HEK293 (cell line): ENCODE results near the gene SLC35E4.

Experiments used
- HIC1 ChIP-seq: fragments of 450-650 bp; formaldehyde crosslinking; IDR thresholded peaks from 2 replicates; pipeline ENCODE4 v1.5.1; 2016; ENCODE audit warnings: missing biosample characterization, missing genetic modification characterization
- HOXA7 ChIP-seq: sonication (generic); formaldehyde crosslinking; IDR thresholded peaks from 2 replicates; pipeline ENCODE4 v1.8.1; 2022; ENCODE audit warnings: missing genetic modification reagents, borderline replicate concordance
- KLF16 ChIP-seq: fragments of 450-650 bp; formaldehyde crosslinking; IDR thresholded peaks from 2 replicates; pipeline ENCODE4 v1.5.1; 2017; ENCODE audit warnings: missing biosample characterization, missing genetic modification characterization
- PRDM4 ChIP-seq: fragments of 450-650 bp; formaldehyde crosslinking; IDR thresholded peaks from 2 replicates; pipeline ENCODE4 v1.5.1; 2017; ENCODE audit warnings: missing biosample characterization, missing genetic modification characterization
- SCRT1 ChIP-seq: fragments of 450-650 bp; formaldehyde crosslinking; IDR thresholded peaks from 2 replicates; pipeline ENCODE4 v1.5.1; 2016; ENCODE audit warnings: missing biosample characterization, missing genetic modification characterization, borderline replicate concordance
- YY2 ChIP-seq: fragments of 450-650 bp; formaldehyde crosslinking; IDR thresholded peaks from 2 replicates; pipeline ENCODE4 v1.5.1; 2016; ENCODE audit warnings: missing biosample characterization, missing genetic modification characterization
- ZBTB21 ChIP-seq: fragments of 450-650 bp; formaldehyde crosslinking; IDR thresholded peaks from 2 replicates; pipeline ENCODE4 v1.5.1; 2017; ENCODE audit warnings: missing biosample characterization, missing genetic modification characterization
- ZBTB48 ChIP-seq: fragments of 450-650 bp; formaldehyde crosslinking; IDR thresholded peaks from 2 replicates; pipeline ENCODE4 v1.5.1; 2016; ENCODE audit warnings: missing biosample characterization, missing genetic modification characterization
- ZFP3 ChIP-seq: fragments of 450-650 bp; formaldehyde crosslinking; IDR thresholded peaks from 2 replicates; pipeline ENCODE4 v1.5.1; 2016; ENCODE audit warnings: low read depth, missing biosample characterization, missing genetic modification characterization
- ZNF140 ChIP-seq: fragments of 450-650 bp; formaldehyde crosslinking; IDR thresholded peaks from 2 replicates; pipeline ENCODE4 v1.5.1; 2016; ENCODE audit warnings: missing biosample characterization, missing genetic modification characterization
- ZNF169 ChIP-seq: fragments of 450-650 bp; formaldehyde crosslinking; IDR thresholded peaks from 2 replicates; pipeline ENCODE4 v1.5.1; 2016; ENCODE audit warnings: missing biosample characterization, missing genetic modification characterization
- ZNF24 ChIP-seq: fragments of 450-650 bp; formaldehyde crosslinking; IDR thresholded peaks from 2 replicates; pipeline ENCODE4 v1.5.1; 2016; ENCODE audit warnings: missing biosample characterization, missing genetic modification characterization
- ZNF248 ChIP-seq: fragments of 450-650 bp; formaldehyde crosslinking; IDR thresholded peaks from 2 replicates; pipeline ENCODE4 v1.5.1; 2017; ENCODE audit warnings: missing biosample characterization, missing genetic modification characterization
- ZNF302 ChIP-seq: fragments of 450-650 bp; formaldehyde crosslinking; IDR thresholded peaks from 2 replicates; pipeline ENCODE4 v1.5.1; 2016; ENCODE audit warnings: missing biosample characterization, missing genetic modification characterization, low read depth
- ZNF350 ChIP-seq: fragments of 450-650 bp; formaldehyde crosslinking; IDR thresholded peaks from 2 replicates; pipeline ENCODE4 v1.5.0; 2017; ENCODE audit warnings: missing biosample characterization, mild to moderate bottlenecking, missing genetic modification characterization
- ZNF362 ChIP-seq: fragments of 450-650 bp; formaldehyde crosslinking; IDR thresholded peaks from 2 replicates; pipeline ENCODE4 v1.5.1; 2016; ENCODE audit warnings: missing biosample characterization, missing genetic modification characterization
- ZNF394 ChIP-seq: fragments of 450-650 bp; formaldehyde crosslinking; IDR thresholded peaks from 2 replicates; pipeline ENCODE4 v1.5.1; 2016; ENCODE audit warnings: missing biosample characterization, missing genetic modification characterization, mild to moderate bottlenecking, moderate library complexity, borderline replicate concordance
- ZNF404 ChIP-seq: fragments of 450-650 bp; formaldehyde crosslinking; IDR thresholded peaks from 2 replicates; pipeline ENCODE4 v1.5.1; 2017; ENCODE audit warnings: missing biosample characterization, missing genetic modification characterization
- ZNF416 ChIP-seq: fragments of 450-650 bp; formaldehyde crosslinking; IDR thresholded peaks from 2 replicates; pipeline ENCODE4 v1.5.1; 2016; ENCODE audit warnings: missing biosample characterization, missing genetic modification characterization
- ZNF549 ChIP-seq: fragments of 450-650 bp; IDR thresholded peaks from 2 replicates; pipeline ENCODE4 v1.5.1; 2018; ENCODE audit warnings: missing biosample characterization, missing genetic modification characterization, mild to moderate bottlenecking, inconsistent platforms, moderate library complexity
- ZNF623 ChIP-seq: fragments of 450-650 bp; formaldehyde crosslinking; IDR thresholded peaks from 2 replicates; pipeline ENCODE4 v1.5.1; 2016; ENCODE audit warnings: missing biosample characterization, missing genetic modification characterization
- ZNF629 ChIP-seq: fragments of 450-650 bp; formaldehyde crosslinking; IDR thresholded peaks from 2 replicates; pipeline ENCODE4 v1.5.1; 2017; ENCODE audit warnings: missing biosample characterization, missing genetic modification characterization
- ZNF639 ChIP-seq: fragments of 450-650 bp; formaldehyde crosslinking; IDR thresholded peaks from 2 replicates; pipeline ENCODE4 v1.5.1; 2016; ENCODE audit warnings: missing biosample characterization, missing genetic modification characterization
- ZNF645 ChIP-seq: fragments of 450-650 bp; formaldehyde crosslinking; IDR thresholded peaks from 2 replicates; pipeline ENCODE4; 2016; ENCODE audit warnings: missing biosample characterization, missing genetic modification characterization
- ZNF707 ChIP-seq: fragments of 450-650 bp; formaldehyde crosslinking; IDR thresholded peaks from 2 replicates; pipeline ENCODE4 v1.5.1; 2016; ENCODE audit warnings: missing biosample characterization, missing genetic modification characterization
- ZNF747 ChIP-seq: fragments of 450-650 bp; formaldehyde crosslinking; IDR thresholded peaks from 2 replicates; pipeline ENCODE4 v1.5.1; 2016; ENCODE audit warnings: missing biosample characterization, missing genetic modification characterization
- ZSCAN4 ChIP-seq: fragments of 450-650 bp; formaldehyde crosslinking; IDR thresholded peaks from 2 replicates; pipeline ENCODE4 v1.5.1; 2017; ENCODE audit warnings: missing biosample characterization, missing genetic modification characterization
- ZSCAN5A ChIP-seq: fragments of 450-650 bp; formaldehyde crosslinking; IDR thresholded peaks from 2 replicates; pipeline ENCODE4 v1.5.1; 2016; ENCODE audit warnings: missing biosample characterization, missing genetic modification characterization

SLC35E4 gene

GRCh38 chr22:30635273-30636225 lies at the start of gene SLC35E4 (continued):
- TF ChIP-seq ZNF350 (tag by site-specific recombination), result no peak
- no peak for TF ChIP-seq ZNF639 (tag by site-specific recombination)
- TF ChIP-seq ZNF404 (tag by site-specific recombination), result no peak
- no peak for TF ChIP-seq ZNF169 (tag by site-specific recombination)
- no peak for TF ChIP-seq ZNF302 (tag by site-specific recombination)
- TF ChIP-seq HIC1 (tag by site-specific recombination), result peak; percentile 55; the same call in 1 of the 2 replicates
- TF ChIP-seq ZBTB21 (tag by site-specific recombination), result no peak
- no peak for TF ChIP-seq HOXA7 (CRISPR knock-in tag)
- TF ChIP-seq ZBTB48 (tag by site-specific recombination), result no peak
- no peak for TF ChIP-seq ZNF747
- TF ChIP-seq YY2 (tag by site-specific recombination), result no peak
- TF ChIP-seq PRDM4, result no peak
- no peak for TF ChIP-seq ZNF24 (tag by site-specific recombination)
- no peak for TF ChIP-seq ZFP3 (tag by site-specific recombination)
- no peak for TF ChIP-seq SCRT1 (tag by site-specific recombination)
- TF ChIP-seq ZNF140 (tag by site-specific recombination), result no peak
- TF ChIP-seq ZSCAN4 (tag by site-specific recombination), result no peak
- TF ChIP-seq ZNF416, result no peak
- TF ChIP-seq ZNF707 (tag by site-specific recombination), result no peak
- no peak for TF ChIP-seq ZNF362 (tag by site-specific recombination)
- TF ChIP-seq KLF16 (tag by site-specific recombination), result 0 out of 2 replicates have a peak, but pooled peaks have one; percentile 42
- no peak for TF ChIP-seq ZNF629 (tag by site-specific recombination)
- no peak for TF ChIP-seq ZNF394 (tag by site-specific recombination)
- TF ChIP-seq ZNF248 (tag by site-specific recombination), result no peak
- TF ChIP-seq ZNF549 (tag by site-specific recombination), result no peak
- TF ChIP-seq ZSCAN5A (tag by site-specific recombination), result no peak
- no peak for TF ChIP-seq ZNF623 (tag by site-specific recombination)
- no peak for TF ChIP-seq ZNF645
